D721Med (cell line): ENCODE measurements around the gene AMPD3.

Source experiments
- DNase-seq: peaks from one replicate; pipeline ENCODE4 v3.0.0; 2011; ENCODE audit warnings: low spot score; ENCODE audit not compliant: insufficient read length
- FAIRE-seq: peaks from 2 replicates; lab custom pipeline; 2011; peaks lifted over from hg19 to GRCh38; lab: Jason Lieb, UNC
- TF ChIP-seq, protein P1 (sequence below): IDR thresholded peaks from 2 replicates; pipeline ENCODE4 v1.5.1; 2012; ENCODE audit warnings: mild to moderate bottlenecking, control low read depth; ENCODE audit not compliant: insufficient read depth; ENCODE audit errors: missing control alignments

Gene AMPD3

DNA sequence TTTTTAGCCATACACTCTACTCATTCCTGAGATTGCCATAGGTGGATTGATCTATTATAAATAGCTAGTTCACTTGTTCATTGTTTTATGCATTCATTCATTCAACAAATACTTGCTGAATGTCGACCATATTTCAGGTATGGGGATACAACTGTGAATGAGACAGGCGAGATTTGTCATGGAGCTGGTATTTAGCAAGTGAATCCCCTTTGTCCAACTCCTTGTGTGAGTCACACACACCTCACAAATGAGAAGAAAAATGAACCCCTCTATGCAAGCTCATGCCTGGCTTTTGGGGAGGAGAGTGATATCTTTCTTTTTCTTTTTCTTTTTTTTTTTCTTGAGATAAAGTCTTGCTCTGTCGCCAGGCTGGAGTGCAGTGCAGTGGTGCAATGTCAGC, 1.8 kb upstream of the AMPD3 start:
- TF ChIP-seq, protein P1, sequence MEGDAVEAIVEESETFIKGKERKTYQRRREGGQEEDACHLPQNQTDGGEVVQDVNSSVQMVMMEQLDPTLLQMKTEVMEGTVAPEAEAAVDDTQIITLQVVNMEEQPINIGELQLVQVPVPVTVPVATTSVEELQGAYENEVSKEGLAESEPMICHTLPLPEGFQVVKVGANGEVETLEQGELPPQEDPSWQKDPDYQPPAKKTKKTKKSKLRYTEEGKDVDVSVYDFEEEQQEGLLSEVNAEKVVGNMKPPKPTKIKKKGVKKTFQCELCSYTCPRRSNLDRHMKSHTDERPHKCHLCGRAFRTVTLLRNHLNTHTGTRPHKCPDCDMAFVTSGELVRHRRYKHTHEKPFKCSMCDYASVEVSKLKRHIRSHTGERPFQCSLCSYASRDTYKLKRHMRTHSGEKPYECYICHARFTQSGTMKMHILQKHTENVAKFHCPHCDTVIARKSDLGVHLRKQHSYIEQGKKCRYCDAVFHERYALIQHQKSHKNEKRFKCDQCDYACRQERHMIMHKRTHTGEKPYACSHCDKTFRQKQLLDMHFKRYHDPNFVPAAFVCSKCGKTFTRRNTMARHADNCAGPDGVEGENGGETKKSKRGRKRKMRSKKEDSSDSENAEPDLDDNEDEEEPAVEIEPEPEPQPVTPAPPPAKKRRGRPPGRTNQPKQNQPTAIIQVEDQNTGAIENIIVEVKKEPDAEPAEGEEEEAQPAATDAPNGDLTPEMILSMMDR, result no peak
- FAIRE-seq, result no peak
- no peak for DNase-seq

DNA sequence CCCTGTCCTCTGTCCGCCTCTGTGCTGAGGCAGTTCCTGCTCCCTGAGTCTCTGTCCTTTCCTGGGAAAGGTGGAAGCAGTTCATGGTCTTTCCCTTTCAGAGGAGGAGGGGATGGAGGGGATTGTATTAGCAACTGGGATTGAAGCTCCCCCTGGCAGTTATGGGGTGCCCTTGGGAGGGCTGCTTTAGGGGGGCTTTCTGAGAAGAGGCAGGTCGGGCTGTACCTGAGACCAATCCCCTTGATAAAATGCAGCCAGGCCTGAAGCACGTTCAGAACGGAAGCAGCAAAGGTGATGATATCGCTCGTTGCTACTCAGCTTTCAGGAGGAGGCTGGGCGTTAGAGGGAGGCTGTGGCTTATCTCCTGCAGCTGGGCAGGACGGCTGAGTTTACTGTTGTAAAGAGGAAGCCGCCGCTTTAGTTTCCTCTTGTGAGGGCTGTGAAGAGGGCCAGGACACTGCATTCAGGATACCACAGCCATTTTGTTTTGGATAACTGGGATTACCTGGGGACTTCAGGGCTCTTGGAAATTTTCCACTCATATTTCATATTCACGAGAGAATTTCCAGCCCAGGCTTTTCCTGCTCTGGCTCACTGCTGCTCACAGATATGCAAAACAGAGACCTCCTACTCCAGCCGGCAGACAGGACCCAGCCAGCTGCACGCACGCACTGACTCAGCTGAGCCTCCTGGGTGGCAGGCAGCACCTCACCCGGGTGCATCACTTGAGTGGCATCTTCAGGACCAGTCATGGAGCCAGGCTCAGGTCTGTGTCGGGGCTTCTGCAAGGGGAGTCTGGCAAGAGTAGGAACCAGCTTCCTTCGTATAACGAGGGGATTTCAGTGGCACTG, 798 bp downstream of the AMPD3 start:
- no peak for FAIRE-seq
- TF ChIP-seq, protein P1, result no peak
- no peak for DNase-seq

DNA sequence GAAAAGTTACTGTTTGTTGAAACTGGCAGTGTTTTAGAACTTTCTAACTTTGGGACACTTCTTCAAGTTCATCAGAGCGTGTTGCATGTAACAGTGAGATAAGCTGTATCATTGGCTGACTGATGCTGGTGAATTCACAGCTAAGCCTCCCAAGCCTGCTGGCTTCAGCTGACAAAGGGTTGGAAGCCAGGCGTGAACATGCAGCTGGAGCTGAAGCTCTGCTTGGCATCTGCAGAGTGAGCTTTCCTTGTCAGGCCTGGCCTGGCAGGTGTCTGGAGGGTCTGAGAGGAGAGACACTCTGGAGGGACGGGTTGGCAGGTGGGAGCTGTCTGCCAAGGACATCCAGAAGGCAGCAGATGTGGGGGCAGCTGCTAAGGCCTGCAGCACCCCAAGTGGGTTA, 1.5 kb downstream of the AMPD3 start:
- FAIRE-seq, result no peak
- DNase-seq, result no peak
- TF ChIP-seq, protein P1, result no peak

DNA sequence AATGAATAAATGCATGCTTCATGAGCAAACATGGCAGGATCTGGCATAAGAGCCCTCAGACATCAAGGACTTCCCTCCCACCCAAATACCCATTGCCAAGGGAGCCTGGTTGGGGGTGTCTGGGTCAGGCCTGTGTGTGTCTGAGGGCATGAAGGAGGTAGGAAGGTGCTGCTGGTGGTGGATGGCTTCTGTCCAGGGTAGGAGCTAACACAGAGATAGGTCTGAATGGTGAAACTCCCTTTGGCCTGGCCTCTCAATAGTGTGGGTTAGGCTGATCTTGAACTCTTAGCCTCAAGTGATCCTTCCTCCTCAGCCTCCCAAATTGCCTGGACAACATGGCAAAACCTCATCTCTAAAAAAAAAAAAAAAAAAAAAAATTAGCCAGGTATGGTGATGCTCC, 2.8 kb downstream of the AMPD3 start:
- TF ChIP-seq, protein P1, result no peak
- FAIRE-seq, result no peak

DNA sequence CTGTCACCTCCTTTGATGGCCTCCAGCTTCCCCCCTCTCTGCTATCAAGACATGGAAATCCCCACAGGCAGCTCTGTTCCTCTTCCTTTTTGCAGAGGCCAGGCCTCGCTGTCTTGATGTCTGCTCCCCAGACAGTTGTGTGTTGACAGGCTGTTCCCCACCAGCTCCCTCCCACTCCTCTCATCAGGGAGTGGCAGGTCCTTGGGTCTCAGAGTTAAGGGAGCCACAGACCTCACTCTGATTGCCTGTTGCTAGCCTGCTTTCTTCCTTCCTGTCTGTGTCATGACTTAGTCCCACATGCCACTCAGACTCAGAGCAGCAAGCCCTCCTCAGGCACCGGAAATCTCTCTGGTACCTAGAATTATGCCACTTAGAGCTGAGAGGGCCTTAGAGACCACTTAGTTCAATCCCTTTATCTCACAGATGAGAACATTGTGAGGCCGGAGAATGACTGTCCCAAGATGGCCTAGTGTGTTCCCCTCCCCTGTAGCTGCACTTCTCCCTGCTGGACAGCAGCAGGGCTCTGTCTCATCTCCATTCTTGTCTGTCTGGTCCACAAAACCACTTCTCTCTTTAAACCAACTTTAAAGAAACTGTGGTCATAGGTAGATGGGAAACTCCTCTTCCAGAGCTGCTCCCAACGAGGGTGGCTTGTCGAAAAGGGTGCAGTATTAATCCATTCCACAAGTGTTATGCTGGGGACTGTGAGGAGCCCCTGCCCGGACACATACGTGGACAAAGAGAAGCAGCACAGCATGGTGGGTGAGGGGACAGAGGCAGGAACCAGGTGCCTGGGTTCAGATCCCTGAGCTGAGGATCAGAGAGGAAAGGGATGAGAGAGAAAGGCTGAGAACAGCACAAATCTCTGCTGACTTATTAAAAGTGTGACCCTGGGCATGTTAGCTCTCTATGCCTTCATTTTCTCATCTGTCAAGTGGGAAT, 4.2 kb downstream of the AMPD3 start:
- FAIRE-seq (no peak), DNase-seq (no peak)
- TF ChIP-seq, protein P1, result no peak

More for the DNA sequence above, 2.8 kb downstream of the AMPD3 start:
- DNase-seq, result no peak

DNA sequence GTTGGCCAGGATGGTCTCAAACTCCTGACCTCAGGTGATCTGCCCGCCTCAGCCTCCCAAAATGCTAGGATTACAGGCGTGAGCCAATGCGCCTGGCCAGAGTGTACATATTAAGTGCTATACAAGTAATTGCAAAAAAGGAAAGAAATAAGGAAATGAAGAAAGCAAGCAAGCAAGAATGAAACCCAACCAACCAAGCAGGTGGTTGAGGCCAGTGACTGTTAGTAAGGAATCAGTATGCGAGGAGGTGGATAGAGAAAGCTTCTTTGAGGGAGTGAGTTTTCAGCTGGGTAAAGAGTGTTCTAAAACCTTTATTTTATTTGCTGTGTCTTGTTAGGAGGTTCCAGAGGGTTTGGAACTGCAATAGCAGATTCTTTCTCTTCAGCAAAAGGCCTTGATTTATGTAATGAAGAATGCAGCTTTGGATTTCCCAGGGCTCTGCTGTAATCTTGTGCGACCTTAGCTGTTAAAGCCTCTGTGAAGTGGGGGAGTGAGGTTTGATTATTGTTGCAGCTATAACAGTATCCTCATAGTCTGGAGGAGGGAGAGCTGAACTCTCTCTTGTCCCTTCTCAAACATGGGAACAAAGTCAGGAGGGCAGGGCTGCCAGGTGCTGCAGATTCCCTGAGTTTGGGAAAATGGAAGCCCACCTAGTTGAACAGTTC, 5.7 kb downstream of the AMPD3 start:
- FAIRE-seq, result no peak
- TF ChIP-seq, protein P1, result no peak
- DNase-seq, result no peak
